GM18508 (cell line): ENCODE results near the gene NOXO1.
"Not testable (repeated sequence)": the region's sequence is repeated elsewhere in the genome, so short reads cannot be mapped to it uniquely, and the experiment has no call there.

Source experiments
- ATAC-seq: cut with Tn5 transposase; IDR thresholded peaks from one replicate; pipeline ENCODE4 v1.9.1; 2021; ENCODE audit warnings: moderate number of reproducible peaks; ENCODE audit not compliant: insufficient read depth, unreplicated experiment

The NOXO1 gene

GRCh38 chr16:1963806-1964505 is 17.3 kb downstream of the NOXO1 start:
- ATAC-seq: no peak

DNA sequence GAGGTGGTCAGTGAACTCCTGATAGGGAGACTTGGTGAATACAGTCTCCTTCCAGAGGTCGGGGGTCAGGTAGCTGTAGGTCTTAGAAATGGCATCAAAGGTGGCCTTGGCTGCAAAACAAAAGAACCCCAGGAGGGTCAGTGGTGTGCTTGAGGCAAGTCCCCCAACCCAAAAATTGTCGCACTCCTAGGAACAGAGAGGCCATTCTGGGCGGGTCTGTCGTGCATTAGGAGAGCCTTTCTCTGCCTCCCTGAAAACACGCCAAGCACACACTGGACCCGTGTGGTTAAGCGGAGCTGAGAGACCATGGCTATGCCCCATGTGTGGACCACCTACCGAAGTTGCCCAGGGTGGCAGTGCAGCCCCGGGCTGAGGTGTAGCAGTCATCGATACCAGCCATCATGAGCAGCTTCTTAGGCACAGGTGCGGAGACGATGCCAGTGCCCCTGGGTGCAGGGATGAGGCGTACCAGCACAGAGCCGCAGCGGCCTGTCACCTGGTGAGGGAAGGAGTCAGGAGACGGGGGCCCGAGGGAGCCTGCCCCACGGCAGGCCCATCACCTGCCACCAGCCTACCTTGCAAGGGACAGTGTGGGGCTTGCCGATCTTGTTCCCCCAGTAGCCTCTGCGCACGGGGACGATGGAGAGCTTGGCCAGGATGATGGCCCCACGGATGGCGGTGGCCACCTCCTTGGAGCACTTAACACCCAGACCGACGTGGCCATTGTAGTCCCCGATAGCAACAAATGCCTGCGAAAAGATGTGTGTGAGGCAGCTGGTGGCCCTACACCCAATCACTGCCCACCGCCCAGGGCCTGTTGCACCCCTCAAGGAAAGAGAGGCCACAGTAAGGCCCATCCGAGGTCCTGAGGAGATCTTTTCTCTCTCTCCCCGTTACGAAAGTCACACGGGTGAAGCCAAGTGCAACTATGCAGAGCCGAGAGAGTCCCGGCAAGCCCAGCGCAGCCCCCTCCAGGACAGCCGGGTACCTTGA is 18.8 kb downstream of the NOXO1 start:
- not testable (repeated sequence) for ATAC-seq

DNA sequence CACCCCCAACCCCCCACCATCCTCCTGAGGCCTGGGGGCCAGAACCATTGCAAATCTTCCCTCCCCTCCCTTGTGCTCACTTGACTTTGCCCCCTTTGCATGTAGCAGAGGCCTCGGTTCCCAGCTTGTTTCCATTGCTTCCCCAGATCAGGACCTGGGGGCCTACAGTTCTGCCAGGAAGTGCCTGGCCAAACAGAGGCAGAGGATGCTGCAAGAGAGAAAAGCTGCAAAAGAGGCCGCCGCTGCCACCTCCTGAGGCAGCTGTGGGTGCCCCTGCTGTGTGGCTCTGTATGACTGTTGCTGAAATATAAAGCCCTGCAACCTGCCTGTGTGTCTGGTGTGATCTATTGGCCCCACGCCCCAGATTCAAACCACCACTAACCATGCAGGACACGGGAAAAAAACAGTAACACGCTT is 19.6 kb downstream of the NOXO1 start:
- ATAC-seq: no peak

DNA sequence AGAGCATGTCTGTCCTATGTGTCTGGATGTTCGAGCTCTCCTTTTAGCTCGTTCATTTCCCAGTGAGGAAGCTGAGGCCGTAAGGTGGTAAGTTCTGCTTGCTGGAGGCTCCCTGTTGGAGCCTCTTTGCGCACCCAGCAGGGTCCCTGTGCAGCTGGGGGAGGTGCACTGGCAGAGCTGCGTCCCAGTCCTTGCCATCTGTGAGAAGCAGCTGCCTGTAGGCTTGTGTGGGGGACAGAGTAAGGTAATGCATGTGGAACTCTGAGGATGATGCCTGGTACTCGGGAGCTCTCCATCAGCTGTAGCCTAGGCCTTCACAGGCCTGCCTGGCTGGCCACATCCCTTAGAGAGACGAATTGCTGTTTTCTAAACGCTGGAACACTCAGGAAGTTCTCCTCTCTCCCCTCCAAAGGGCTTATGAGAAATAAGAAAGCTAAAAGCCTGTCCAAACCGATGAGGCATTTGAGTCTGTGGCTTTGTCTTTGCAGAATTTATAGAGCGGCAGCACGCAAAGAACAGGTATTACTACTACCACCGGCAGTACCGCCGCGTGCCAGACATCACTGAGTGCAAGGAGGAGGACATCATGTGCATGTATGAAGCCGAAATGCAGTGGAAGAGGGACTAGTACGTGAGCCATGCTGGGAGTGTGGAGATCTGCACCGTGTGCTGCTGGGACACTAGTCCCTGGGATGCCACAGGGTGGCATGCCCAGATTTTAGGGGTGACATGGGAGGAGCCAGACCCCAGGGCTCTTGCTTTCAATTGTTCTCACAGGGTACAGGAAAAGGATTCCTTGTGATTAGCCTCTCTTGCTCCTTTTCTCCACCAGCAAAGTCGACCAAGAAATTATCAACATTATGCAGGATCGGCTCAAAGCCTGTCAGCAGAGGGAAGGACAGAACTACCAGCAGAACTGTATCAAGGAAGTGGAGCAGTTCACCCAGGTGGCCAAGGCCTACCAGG is 20.3 kb downstream of the NOXO1 start:
- ATAC-seq: no peak

GRCh38 chr16:1959269-1960039 is 21.8 kb downstream of the NOXO1 start, which contains the start of gene NDUFB10:
Gene NDUFB10 (plus strand): TSS chr16:1959538. CDS start chr16:1959625, 87 bp downstream.
- no peak for ATAC-seq

- no peak for ATAC-seq
These were observed 22.5 kb downstream of the NOXO1 start for GRCh38 chr16:1958715-1959268.

DNA sequence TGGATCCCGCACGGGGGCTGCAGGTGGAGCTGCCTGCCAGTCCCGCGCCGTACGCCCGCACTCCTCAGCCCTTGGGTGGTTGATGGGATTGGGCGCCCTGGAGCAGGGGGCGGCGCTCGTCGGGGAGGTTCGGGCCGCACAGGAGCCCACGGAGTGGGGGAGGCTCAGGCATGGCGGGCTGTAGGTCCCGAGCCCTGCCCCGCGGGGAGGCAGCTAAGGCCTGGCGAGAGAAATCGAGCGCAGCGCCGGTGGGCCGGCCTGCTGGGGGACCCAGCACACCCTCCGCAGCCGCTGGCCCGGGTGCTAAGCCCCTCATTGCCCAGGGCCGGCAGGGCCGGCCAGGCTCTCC is 23.2 kb downstream of the NOXO1 start:
- not testable (repeated sequence) for ATAC-seq

DNA sequence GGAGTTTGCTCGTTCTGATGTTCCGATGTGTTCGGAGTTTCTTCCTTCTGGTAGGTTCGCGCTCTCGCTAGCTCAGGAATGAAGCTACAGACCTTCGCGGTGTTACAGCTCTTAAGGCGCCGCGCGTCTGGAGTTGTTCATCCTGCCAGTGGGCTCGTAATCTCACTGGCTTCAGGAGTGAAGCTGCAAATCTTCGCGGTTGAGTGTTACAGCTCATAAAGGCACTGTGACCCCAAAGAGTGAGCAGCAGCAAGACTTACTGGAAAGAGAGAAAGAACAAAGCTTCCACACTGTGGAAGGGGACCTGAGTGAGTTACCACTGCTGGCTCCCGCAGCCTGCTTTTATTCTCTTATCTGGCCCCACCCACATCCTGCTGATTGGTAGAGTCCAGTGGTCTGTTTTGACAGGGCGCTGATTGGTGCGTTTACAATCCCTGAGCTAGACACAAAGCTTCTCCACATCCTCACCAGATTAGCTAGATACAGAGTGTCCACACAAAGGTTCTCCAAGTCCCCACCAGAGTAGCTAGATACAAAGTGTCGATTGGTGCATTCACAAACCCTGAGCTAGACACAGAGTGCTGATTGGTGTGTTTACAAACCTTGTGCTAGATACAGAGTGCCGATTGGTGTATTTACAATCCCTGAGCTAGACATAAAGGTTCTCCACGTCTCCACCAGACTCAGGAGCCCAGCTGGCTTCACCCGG is 23.7 kb downstream of the NOXO1 start:
- ATAC-seq: not testable (repeated sequence)

GRCh38 chr16:1953734-1954133 is 27.5 kb downstream of the NOXO1 start:
- ATAC-seq: no peak

- no peak for ATAC-seq
These were observed 30.7 kb downstream of the NOXO1 start for GRCh38 chr16:1950559-1950958.

GRCh38 chr16:1950047-1950446 is 31.2 kb downstream of the NOXO1 start:
- no peak for ATAC-seq

- no peak for ATAC-seq
These were observed 31.8 kb downstream of the NOXO1 start for GRCh38 chr16:1949507-1949906.

DNA sequence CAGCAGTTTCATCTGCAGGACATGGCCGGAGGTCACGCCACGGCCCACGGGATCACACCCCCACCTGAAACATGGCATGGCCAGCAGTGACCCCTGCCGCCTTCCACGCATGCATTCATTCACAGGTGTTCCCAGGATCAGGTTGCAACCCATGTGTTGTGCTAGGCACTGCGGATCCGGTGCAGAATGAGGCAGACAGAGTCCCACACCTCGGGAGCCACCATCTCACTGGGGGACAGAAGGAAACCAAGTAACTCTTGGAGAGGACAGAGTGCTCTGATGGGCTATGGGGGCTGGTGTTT is 33.9 kb downstream of the NOXO1 start:
- no peak for ATAC-seq

- ATAC-seq: no peak
These were observed 34.5 kb downstream of the NOXO1 start for GRCh38 chr16:1946495-1947368.

GRCh38 chr16:1945559-1946391 is 35.5 kb downstream of the NOXO1 start:
- no peak for ATAC-seq

DNA sequence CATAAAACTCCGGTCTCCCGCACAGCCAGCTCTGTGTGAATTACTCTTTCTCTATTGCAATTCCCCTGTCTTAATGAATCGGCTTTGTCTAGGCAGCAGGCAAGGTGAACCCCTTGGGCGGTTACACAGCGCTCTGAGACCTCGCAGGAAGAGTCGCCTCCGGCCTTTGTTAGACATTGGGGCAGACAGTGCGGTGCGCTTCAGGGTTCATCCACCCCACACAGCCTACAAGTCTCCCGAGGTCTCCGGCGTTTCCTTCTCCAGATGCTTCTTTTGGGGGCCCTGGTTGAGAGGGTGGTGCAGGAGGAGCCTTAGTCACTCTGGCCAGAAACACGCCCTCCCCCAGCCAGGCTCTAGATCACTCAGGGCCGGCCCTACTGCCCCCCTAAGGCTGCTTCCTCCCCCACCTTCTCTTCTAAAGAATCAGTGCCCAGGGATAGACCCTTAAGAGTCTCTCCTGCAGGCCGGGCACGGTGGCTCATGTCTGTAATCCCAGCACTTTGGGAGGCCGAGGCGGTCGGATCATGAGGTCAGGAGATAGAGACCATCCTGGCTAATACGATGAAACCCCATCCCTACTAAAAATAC is 36.6 kb downstream of the NOXO1 start:
- no peak for ATAC-seq
